SIG-M5 treated with dmso at 0.1 percent for 504 hours (cell line): Measurements from ENCODE around the gene BLOC1S1.

ENCODE experiments used
- DNase-seq: peaks from one replicate; lab custom pipeline; 2025; ENCODE audit not compliant: unreplicated experiment; lab: John Stamatoyannopoulos, UW

The BLOC1S1 gene

GRCh38 chr12:55708695-55709233 lies 7.1 kb upstream of the BLOC1S1 start:
- DNase-seq = peak; percentile 33

- no peak for DNase-seq
Measured at GRCh38 chr12:55711786-55712553, 3.9 kb upstream of the BLOC1S1 start.

- no peak for DNase-seq
Measured at GRCh38 chr12:55712700-55713415, 3.0 kb upstream of the BLOC1S1 start.

- no peak for DNase-seq
Measured at GRCh38 chr12:55713721-55714120, 2.1 kb upstream of the BLOC1S1 start.

GRCh38 chr12:55715169-55715764 lies 579 bp upstream of the BLOC1S1 start:
- DNase-seq = no peak

- DNase-seq = peak; percentile 86
Measured at GRCh38 chr12:55716582-55716957, 724 bp downstream of the BLOC1S1 start.

GRCh38 chr12:55717011-55718007 lies 1.5 kb downstream of the BLOC1S1 start:
- DNase-seq = no peak

- no peak for DNase-seq
Measured at GRCh38 chr12:55718015-55718414, 2.2 kb downstream of the BLOC1S1 start.

- DNase-seq = no peak
Measured at GRCh38 chr12:55718624-55719275, 2.9 kb downstream of the BLOC1S1 start.

GRCh38 chr12:55719371-55719770 lies 3.5 kb downstream of the BLOC1S1 start:
- DNase-seq = no peak

- no peak for DNase-seq
Measured at GRCh38 chr12:55720071-55720564, 4.3 kb downstream of the BLOC1S1 start, which contains the start of gene RDH5. Gene RDH5 (plus strand): TSS chr12:55720393. CDS start chr12:55721185, 792 bp downstream.

GRCh38 chr12:55720894-55721444 lies 5.1 kb downstream of the BLOC1S1 start:
- DNase-seq = peak; percentile 43

GRCh38 chr12:55721601-55722213 lies 5.9 kb downstream of the BLOC1S1 start:
- no peak for DNase-seq

GRCh38 chr12:55722948-55723347 lies 7.1 kb downstream of the BLOC1S1 start:
- DNase-seq = no peak

GRCh38 chr12:55723516-55724225 lies 7.8 kb downstream of the BLOC1S1 start:
- no peak for DNase-seq

- DNase-seq = peak; percentile 76
Measured at GRCh38 chr12:55724226-55724939, 8.5 kb downstream of the BLOC1S1 start.

GRCh38 chr12:55724940-55725309 lies 9.1 kb downstream of the BLOC1S1 start:
- no peak for DNase-seq

GRCh38 chr12:55725556-55725955 lies 9.7 kb downstream of the BLOC1S1 start:
- no peak for DNase-seq
